Kidney glomerular epithelial cell (primary cell): ENCODE data around the gene TUBG1.

ENCODE experiments used
- DNase-seq: peaks from one replicate; lab custom pipeline; 2025; lab: John Stamatoyannopoulos, UW

TUBG1 gene

GRCh38 chr17:42609182-42609813 is at the start of gene TUBG1, which contains the start of gene RETREG3:
TSS of gene TUBG1 (plus strand) at chr17:42609683. CDS start at chr17:42609738, 55 bp downstream.
TSS of gene RETREG3 (minus strand) at chr17:42609374. CDS start at chr17:42609324, 50 bp downstream.
- DNase-seq = peak; percentile 98

GRCh38 chr17:42560246-42560645 is 49.2 kb upstream of the TUBG1 start:
- no peak for DNase-seq

- peak; percentile 94 for DNase-seq
Observed at GRCh38 chr17:42561897-42562387, 47.5 kb upstream of the TUBG1 start, which contains the start of gene COASY. TSS of gene COASY (plus strand) at chr17:42562148. CDS start at chr17:42562623, 475 bp downstream.

GRCh38 chr17:42562388-42563142 is 46.9 kb upstream of the TUBG1 start:
- no peak for DNase-seq

GRCh38 chr17:42563143-42563509 is 46.4 kb upstream of the TUBG1 start:
- no peak for DNase-seq

- DNase-seq = no peak
Observed at GRCh38 chr17:42563543-42563942, 45.9 kb upstream of the TUBG1 start.

- no peak for DNase-seq
Observed at GRCh38 chr17:42563950-42564349, 45.5 kb upstream of the TUBG1 start.

- no peak for DNase-seq
Observed at GRCh38 chr17:42564815-42565522, 44.5 kb upstream of the TUBG1 start.

- no peak for DNase-seq
Observed at GRCh38 chr17:42565523-42566214, 43.8 kb upstream of the TUBG1 start.

- no peak for DNase-seq
Observed at GRCh38 chr17:42566215-42566882, 43.1 kb upstream of the TUBG1 start.

- DNase-seq = peak; percentile 81
Observed at GRCh38 chr17:42566883-42567573, 42.5 kb upstream of the TUBG1 start, which contains the start of gene MLX. TSS of gene MLX (plus strand) at chr17:42567100. CDS start at chr17:42567125, 25 bp downstream.

GRCh38 chr17:42568341-42569111 is 41.0 kb upstream of the TUBG1 start:
- no peak for DNase-seq

GRCh38 chr17:42571435-42572225 is 37.9 kb upstream of the TUBG1 start:
- no peak for DNase-seq

GRCh38 chr17:42573095-42573494 is 36.4 kb upstream of the TUBG1 start:
- DNase-seq = no peak

- no peak for DNase-seq
Observed at GRCh38 chr17:42574463-42574862, 35.0 kb upstream of the TUBG1 start.

GRCh38 chr17:42577140-42577531 is 32.3 kb upstream of the TUBG1 start:
- DNase-seq = no peak

- peak; percentile 84 for DNase-seq
Observed at GRCh38 chr17:42577532-42578281, 31.8 kb upstream of the TUBG1 start, which contains the start of gene PSMC3IP. TSS of gene PSMC3IP (minus strand) at chr17:42577729. CDS start at chr17:42577686, 43 bp downstream.

GRCh38 chr17:42578282-42578869 is 31.1 kb upstream of the TUBG1 start:
- DNase-seq = peak; percentile 59
